ENCODE data around the gene CYP39A1.
A peak's percentile ranks its signal among the peaks of the same experiment; 100 is the strongest.

Gene CYP39A1

GRCh38 chr6:46652603-46653438, at the start of gene CYP39A1, which contains the start of gene SLC25A27:
TSS of gene CYP39A1 (minus strand) at chr6:46652818. CDS start at chr6:46652582, 236 bp downstream.
TSS of gene SLC25A27 (plus strand) at chr6:46652975. CDS start at chr6:46653193, 218 bp downstream.
- peak; percentile 98 for DNase-seq (ENCODE audit: low spot score)

- no peak for DNase-seq (ENCODE audit: low spot score)
Observed at GRCh38 chr6:46699970-46700369, 47.4 kb upstream of the CYP39A1 start.

- DNase-seq (ENCODE audit: low spot score) = no peak
Observed at GRCh38 chr6:46690911-46691451, 38.4 kb upstream of the CYP39A1 start.

- no peak for DNase-seq (ENCODE audit: low spot score)
Observed at GRCh38 chr6:46690141-46690755, 37.6 kb upstream of the CYP39A1 start.

GRCh38 chr6:46689657-46690056, 37.0 kb upstream of the CYP39A1 start:
- no peak for DNase-seq (ENCODE audit: low spot score)

GRCh38 chr6:46688966-46689335, 36.3 kb upstream of the CYP39A1 start:
- DNase-seq (ENCODE audit: low spot score) = no peak

- DNase-seq (ENCODE audit: low spot score) = no peak
Observed at GRCh38 chr6:46688117-46688965, 35.7 kb upstream of the CYP39A1 start.

- no peak for DNase-seq (ENCODE audit: low spot score)
Observed at GRCh38 chr6:46687619-46688097, 35.0 kb upstream of the CYP39A1 start, which contains the start of gene TDRD6. TSS of gene TDRD6 (plus strand) at chr6:46687885. CDS start at chr6:46688129, 244 bp downstream.

- no peak for DNase-seq (ENCODE audit: low spot score)
Observed at GRCh38 chr6:46684771-46685170, 32.2 kb upstream of the CYP39A1 start.

GRCh38 chr6:46677314-46677654, 24.7 kb upstream of the CYP39A1 start:
- DNase-seq (ENCODE audit: low spot score) = no peak

- DNase-seq (ENCODE audit: low spot score) = no peak
Observed at GRCh38 chr6:46676604-46677313, 24.1 kb upstream of the CYP39A1 start.

GRCh38 chr6:46674410-46674809, 21.8 kb upstream of the CYP39A1 start:
- no peak for DNase-seq (ENCODE audit: low spot score)

- DNase-seq (ENCODE audit: low spot score) = no peak
Observed at GRCh38 chr6:46667377-46667776, 14.8 kb upstream of the CYP39A1 start.

GRCh38 chr6:46661483-46661882, 8.9 kb upstream of the CYP39A1 start:
- DNase-seq (ENCODE audit: low spot score) = no peak

GRCh38 chr6:46657642-46658041, 5.0 kb upstream of the CYP39A1 start:
- no peak for DNase-seq (ENCODE audit: low spot score)

GRCh38 chr6:46655803-46656202, 3.2 kb upstream of the CYP39A1 start:
- no peak for DNase-seq (ENCODE audit: low spot score)

GRCh38 chr6:46653439-46654195, 999 bp upstream of the CYP39A1 start:
- no peak for DNase-seq (ENCODE audit: low spot score)

GRCh38 chr6:46652232-46652602, 401 bp downstream of the CYP39A1 start:
- DNase-seq (ENCODE audit: low spot score) = no peak

- no peak for DNase-seq (ENCODE audit: low spot score)
Observed at GRCh38 chr6:46651816-46652215, 802 bp downstream of the CYP39A1 start.

- no peak for DNase-seq (ENCODE audit: low spot score)
Observed at GRCh38 chr6:46651006-46651405, 1.6 kb downstream of the CYP39A1 start.
